Esophagus muscularis mucosa (tissue), 4 donors: ENCODE data around the gene FAM53C.

ENCODE experiments used
- CTCF ChIP-seq, 3 experiments: fragments of 200-600 bp in 2 of 3; fragments of 450-650 bp in 1 of 3; sonication (generic) in 2 of 3; IDR thresholded peaks; one replicate each; pipeline ENCODE4 v1.5.1; 2017 to 2019; ENCODE audit warnings: antibody characterized with exemption in 3 of 3, mild to moderate bottlenecking in 2 of 3, moderate library complexity in 1 of 3
- EP300 ChIP-seq: sonication (generic); formaldehyde crosslinking; IDR thresholded peaks from one replicate; pipeline ENCODE4 v1.6.1; 2017; ENCODE audit warnings: antibody characterized with exemption
- POLR2A ChIP-seq: fragments of 450-650 bp; IDR thresholded peaks from one replicate; pipeline ENCODE4 v1.6.1; 2017; ENCODE audit warnings: antibody characterized with exemption, moderate library complexity, mild to moderate bottlenecking, low read depth
- POLR2AphosphoS5 ChIP-seq, 2 donors: sonication (generic); formaldehyde crosslinking; IDR thresholded peaks; one replicate each; pipeline ENCODE4 v1.6.1; 2017; ENCODE audit warnings: antibody characterized with exemption in 2 of 2

GRCh38 chr5:138389332-138389731, 51.3 kb downstream of the FAM53C start:
- TF ChIP-seq POLR2A (no peak), EP300 (no peak), CTCF (IDR thresholded peaks at IDR 0.05) (no peak), POLR2AphosphoS5 (IDR thresholded peaks at IDR 0.05) (no peak)
